ENCODE measurements around the gene PPP1R1A.

DNA sequence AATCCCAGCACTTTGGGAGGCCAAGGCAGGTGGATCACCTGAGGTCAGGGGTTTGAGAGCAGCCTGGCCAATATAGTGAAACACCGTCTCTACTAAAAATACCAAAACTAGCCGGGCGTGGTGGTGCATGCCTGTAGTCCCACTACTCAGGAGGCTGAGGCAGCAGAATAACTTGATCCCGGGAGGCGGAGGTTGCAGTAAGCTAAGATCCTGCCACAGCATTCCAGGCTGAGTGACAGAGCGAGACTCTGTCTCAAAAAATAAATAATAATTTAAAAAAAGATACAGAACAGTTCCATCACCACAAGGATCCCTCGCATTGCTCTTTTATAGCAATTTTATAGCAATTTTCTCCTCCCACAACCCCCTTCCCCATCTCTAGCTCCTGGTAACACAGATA is 43.7 kb downstream of the PPP1R1A start:
- TF ChIP-seq, protein P1, sequence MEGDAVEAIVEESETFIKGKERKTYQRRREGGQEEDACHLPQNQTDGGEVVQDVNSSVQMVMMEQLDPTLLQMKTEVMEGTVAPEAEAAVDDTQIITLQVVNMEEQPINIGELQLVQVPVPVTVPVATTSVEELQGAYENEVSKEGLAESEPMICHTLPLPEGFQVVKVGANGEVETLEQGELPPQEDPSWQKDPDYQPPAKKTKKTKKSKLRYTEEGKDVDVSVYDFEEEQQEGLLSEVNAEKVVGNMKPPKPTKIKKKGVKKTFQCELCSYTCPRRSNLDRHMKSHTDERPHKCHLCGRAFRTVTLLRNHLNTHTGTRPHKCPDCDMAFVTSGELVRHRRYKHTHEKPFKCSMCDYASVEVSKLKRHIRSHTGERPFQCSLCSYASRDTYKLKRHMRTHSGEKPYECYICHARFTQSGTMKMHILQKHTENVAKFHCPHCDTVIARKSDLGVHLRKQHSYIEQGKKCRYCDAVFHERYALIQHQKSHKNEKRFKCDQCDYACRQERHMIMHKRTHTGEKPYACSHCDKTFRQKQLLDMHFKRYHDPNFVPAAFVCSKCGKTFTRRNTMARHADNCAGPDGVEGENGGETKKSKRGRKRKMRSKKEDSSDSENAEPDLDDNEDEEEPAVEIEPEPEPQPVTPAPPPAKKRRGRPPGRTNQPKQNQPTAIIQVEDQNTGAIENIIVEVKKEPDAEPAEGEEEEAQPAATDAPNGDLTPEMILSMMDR (IDR thresholded peaks at IDR 0.05) = no peak
- TF ChIP-seq POLR2A (IDR thresholded peaks at IDR 0.05) = no peak
- TF ChIP-seq POLR2AphosphoS5 (IDR thresholded peaks at IDR 0.05; ENCODE audit: insufficient read depth in 1 of 2, low read depth in 1 of 2) = no peak
